GM18526 (cell line): ENCODE data around the gene TNNI3.

ENCODE experiments used
- POLR2A ChIP-seq: IDR thresholded peaks from 3 replicates; pipeline ENCODE4 v1.6.1; 2011; ENCODE audit not compliant: insufficient read length; ENCODE audit errors: extremely low read depth

Gene TNNI3

GRCh38 chr19:55157064-55157908 is at the start of gene TNNI3:
TNNI3 (minus strand) TSS chr19:55157732; CDS start chr19:55157589, 143 bp downstream.
- TF ChIP-seq POLR2A, result no peak

DNA sequence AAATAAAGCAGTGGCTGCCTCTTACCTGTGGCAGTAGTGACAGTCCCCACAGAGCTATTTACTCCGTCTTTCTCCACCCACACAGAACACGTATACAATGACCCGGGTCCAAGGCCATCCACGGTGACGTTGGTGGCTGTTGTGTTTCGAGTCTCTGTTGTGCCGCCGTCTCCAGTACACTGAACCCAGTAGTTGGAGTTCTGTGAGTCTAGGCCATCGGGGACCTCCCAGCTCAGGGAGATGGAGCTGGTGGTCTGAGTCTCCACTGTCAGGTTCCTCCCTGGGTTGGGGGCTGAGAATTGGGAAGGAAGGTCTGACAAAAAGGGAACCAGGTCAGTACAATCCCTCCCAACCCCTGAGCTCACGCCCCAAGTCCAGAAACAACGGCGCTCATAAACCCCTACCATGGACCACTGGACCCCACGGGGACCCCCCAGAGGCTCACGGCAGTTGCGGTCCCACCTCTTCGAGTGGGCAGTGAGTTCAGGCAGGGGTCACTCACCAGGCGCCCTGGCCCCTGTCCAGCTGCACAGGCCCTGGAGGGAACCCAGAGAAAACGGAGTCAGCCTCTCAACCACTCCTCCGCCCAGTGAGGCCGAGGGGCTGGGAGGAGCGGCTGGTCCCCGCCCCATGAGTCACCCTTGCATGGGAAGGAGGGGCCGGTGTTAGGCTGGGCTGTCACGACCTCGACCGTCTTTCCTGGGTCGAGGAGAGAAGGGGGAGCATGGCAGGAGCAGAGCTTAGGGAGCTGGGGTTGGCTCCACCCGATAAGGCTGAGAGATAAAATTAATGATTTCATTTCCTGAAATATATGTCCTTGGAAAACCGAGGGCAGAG is 49.4 kb upstream of the TNNI3 start:
- no peak for TF ChIP-seq POLR2A

DNA sequence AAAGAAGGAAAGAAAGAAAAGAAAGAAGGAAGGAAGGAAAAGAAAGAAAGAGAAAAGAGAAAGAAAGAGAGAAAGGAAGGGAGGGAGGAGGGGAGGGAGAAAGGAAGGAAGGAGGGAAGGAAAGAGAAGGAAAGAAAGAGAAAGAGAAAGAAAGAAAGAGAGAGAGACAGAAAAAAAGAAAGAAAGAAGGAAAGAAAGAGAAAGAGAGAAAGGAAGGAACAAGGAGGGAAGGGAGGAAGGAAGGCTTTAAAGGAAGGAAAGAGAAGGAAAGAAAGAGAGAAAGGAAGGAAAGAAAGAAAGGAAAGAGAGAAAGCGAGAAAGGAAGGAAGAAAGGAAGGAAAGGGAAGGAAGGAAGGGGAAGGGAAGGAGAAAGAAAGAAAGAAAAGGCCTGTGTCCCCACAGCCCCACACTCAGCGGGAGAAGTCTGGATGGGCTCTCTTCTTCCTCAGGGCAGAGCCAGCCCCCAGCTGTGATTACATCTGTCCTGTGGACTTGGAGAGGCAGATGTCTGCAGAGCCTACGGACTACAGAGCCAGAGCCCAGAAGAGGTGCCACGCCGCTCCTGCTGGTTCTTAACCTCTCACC is 42.2 kb upstream of the TNNI3 start:
- no peak for TF ChIP-seq POLR2A

DNA sequence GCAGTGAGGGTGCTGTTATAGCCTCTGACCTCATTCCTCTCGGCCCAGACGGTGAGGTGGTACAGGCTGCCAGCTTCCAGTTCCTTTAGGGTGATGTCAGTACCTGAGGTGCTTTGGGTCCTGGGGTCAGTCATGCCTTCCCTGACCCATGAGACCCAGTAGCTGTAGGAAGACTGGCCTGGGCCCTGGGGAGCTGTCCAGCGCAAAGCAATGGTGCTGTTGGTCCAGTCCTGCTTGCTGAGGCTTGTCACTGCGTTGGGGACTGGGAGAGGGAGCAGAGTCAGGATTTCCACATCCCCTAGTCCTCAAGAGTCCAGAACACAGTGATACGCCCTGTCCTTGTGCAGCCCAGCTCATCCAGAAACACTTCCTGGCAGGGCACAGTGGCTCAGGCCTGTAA is 41.1 kb upstream of the TNNI3 start:
- TF ChIP-seq POLR2A, result no peak

- TF ChIP-seq POLR2A, result no peak
These were observed 40.0 kb upstream of the TNNI3 start for GRCh38 chr19:55197528-55197927.

- no peak for TF ChIP-seq POLR2A
These were observed 39.3 kb upstream of the TNNI3 start for GRCh38 chr19:55196803-55197202.

- no peak for TF ChIP-seq POLR2A
These were observed 35.9 kb upstream of the TNNI3 start for GRCh38 chr19:55193481-55193880.

GRCh38 chr19:55189403-55189835 is 31.9 kb upstream of the TNNI3 start:
- no peak for TF ChIP-seq POLR2A

- TF ChIP-seq POLR2A, result no peak
These were observed 31.1 kb upstream of the TNNI3 start for GRCh38 chr19:55188625-55189024.

- TF ChIP-seq POLR2A, result no peak
These were observed 28.5 kb upstream of the TNNI3 start for GRCh38 chr19:55186080-55186479.

DNA sequence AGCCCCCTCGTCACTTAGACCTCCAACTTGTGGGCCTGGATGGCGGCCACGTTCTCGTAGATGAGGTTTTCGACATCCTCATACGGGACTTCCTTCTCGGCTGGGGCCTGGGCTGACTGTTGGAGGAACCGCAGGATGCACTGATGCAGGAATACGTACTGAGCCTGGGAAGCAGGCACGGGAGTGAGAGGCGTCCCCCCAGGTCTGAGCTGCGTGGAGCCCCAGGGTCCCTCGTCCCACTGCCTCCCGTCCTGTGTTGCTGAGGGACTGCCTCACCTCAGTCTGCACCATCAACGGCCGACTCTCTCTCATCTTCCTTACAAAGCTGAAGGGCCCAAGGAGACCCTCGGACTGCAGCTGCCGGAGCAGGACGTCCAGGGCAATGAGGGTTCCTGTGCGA is 24.2 kb upstream of the TNNI3 start:
- no peak for TF ChIP-seq POLR2A

GRCh38 chr19:55179606-55180484 is 22.3 kb upstream of the TNNI3 start, which contains the start of gene SYT5:
SYT5 (minus strand) TSS chr19:55180289; CDS start chr19:55179041, 1,248 bp downstream.
- TF ChIP-seq POLR2A, result no peak

- TF ChIP-seq POLR2A, result no peak
These were observed 21.5 kb upstream of the TNNI3 start for GRCh38 chr19:55178781-55179599.

GRCh38 chr19:55176076-55176475 is 18.5 kb upstream of the TNNI3 start:
- TF ChIP-seq POLR2A, result no peak
